WTC11 (cell line): Measurements from ENCODE around the gene SYTL2. TPM values are rescaled to one million over a fixed set of nuclear protein-coding genes. Genes with fewer than 3 reads are reported as not detected.

Experiments
- ATAC-seq: fragments of 200-7000 bp; cut with Tn5 transposase; 2 replicates; pipeline ENCODE4 v1.10.0; 2021; ENCODE audit warnings: mild to moderate bottlenecking, moderate library complexity
- CTCF ChIA-PET: fragments of 300-600 bp; sonication (Branson Sonifier 250); formaldehyde crosslinking; loops from one replicate; lab custom pipeline; 2021; ENCODE audit warnings: antibody characterized with exemption; lab: Charles Lee
- POLR2A ChIA-PET: fragments of 350-600 bp; sonication (Branson Sonifier 250); formaldehyde crosslinking; loops from one replicate; lab custom pipeline; 2021; ENCODE audit warnings: antibody characterized with exemption; lab: Charles Lee
- DNase-seq: peaks from one replicate; pipeline ENCODE4 v3.0.0; 2021; ENCODE audit warnings: low spot score
- H3K27ac Mint-ChIP-seq: 2 replicates; pipeline ENCODE4 v1.8.0; 2021; ENCODE audit warnings: mixed read lengths
- H3K27me3 Mint-ChIP-seq: 2 replicates; pipeline ENCODE4 v1.8.0; 2021; ENCODE audit warnings: low read depth, mild to moderate bottlenecking, moderate library complexity, mixed read lengths
- H3K36me3 Mint-ChIP-seq: 2 replicates; pipeline ENCODE4 v1.8.0; 2021; ENCODE audit warnings: mixed read lengths
- H3K4me1 Mint-ChIP-seq: 2 replicates; pipeline ENCODE4 v1.8.0; 2022; ENCODE audit warnings: mixed read lengths
- H3K4me3 Mint-ChIP-seq: 2 replicates; pipeline ENCODE4 v1.8.0; 2021; ENCODE audit warnings: mild to moderate bottlenecking, moderate library complexity, mixed read lengths
- H3K9me3 Mint-ChIP-seq: 2 replicates; pipeline ENCODE4 v1.8.0; 2021; ENCODE audit warnings: mixed read lengths
- AFF4 ChIP-seq: sonication (generic); formaldehyde crosslinking; IDR thresholded peaks from 2 replicates; pipeline ENCODE4 v1.8.1; 2023; ENCODE audit warnings: mild to moderate bottlenecking, missing genetic modification reagents, borderline replicate concordance
- CBFB ChIP-seq: sonication (generic); formaldehyde crosslinking; IDR thresholded peaks from 2 replicates; pipeline ENCODE4 v1.8.1; 2022; ENCODE audit warnings: mild to moderate bottlenecking, low read depth, missing genetic modification reagents
- CREM ChIP-seq: sonication (generic); formaldehyde crosslinking; IDR thresholded peaks from 2 replicates; pipeline ENCODE4 v1.8.1; 2022; ENCODE audit warnings: mild to moderate bottlenecking, missing genetic modification reagents, moderate library complexity
- CTCF ChIP-seq: fragments of 200-600 bp; IDR thresholded peaks from 2 replicates; pipeline ENCODE4 v1.8.0; 2022; ENCODE audit warnings: antibody characterized with exemption
- ELF4 ChIP-seq: sonication (generic); formaldehyde crosslinking; IDR thresholded peaks from 2 replicates; pipeline ENCODE4 v1.8.1; 2022; ENCODE audit warnings: low read depth, mild to moderate bottlenecking, moderate library complexity, missing genetic modification reagents
- FOXJ3 ChIP-seq: sonication (generic); formaldehyde crosslinking; IDR thresholded peaks from 2 replicates; pipeline ENCODE4 v1.9.0; 2021; ENCODE audit warnings: missing genetic modification reagents, mild to moderate bottlenecking, borderline replicate concordance
- GTF2I ChIP-seq: fragments of 250-450 bp; sonication (Bioruptor Pico); conservative IDR thresholded peaks from 2 replicates; pipeline ENCODE4 v1.4.0; 2021; ENCODE audit warnings: mild to moderate bottlenecking
- JAZF1 ChIP-seq: fragments of 250-450 bp; sonication (Bioruptor Pico); IDR thresholded peaks from 2 replicates; pipeline ENCODE4 v1.9.0; 2021; ENCODE audit warnings: moderate library complexity, mild to moderate bottlenecking, inconsistent platforms
- JUN ChIP-seq: sonication (generic); formaldehyde crosslinking; IDR thresholded peaks from 2 replicates; pipeline ENCODE4 v1.8.0; 2023; ENCODE audit warnings: mild to moderate bottlenecking, missing genetic modification reagents
- KAT7 ChIP-seq: sonication (generic); formaldehyde crosslinking; IDR thresholded peaks from 2 replicates; pipeline ENCODE4 v1.8.1; 2023; ENCODE audit warnings: missing genetic modification reagents, mild to moderate bottlenecking, borderline replicate concordance
- NFYB ChIP-seq: sonication (generic); formaldehyde crosslinking; conservative IDR thresholded peaks from 2 replicates; pipeline ENCODE4 v1.8.0; 2022; ENCODE audit warnings: low read depth, missing genetic modification reagents
- NR1H2 ChIP-seq: sonication (generic); formaldehyde crosslinking; IDR thresholded peaks from 2 replicates; pipeline ENCODE4 v1.9.0; 2021; ENCODE audit warnings: mild to moderate bottlenecking, moderate library complexity, missing genetic modification reagents
- NR2C2 ChIP-seq: sonication (generic); formaldehyde crosslinking; IDR thresholded peaks from 2 replicates; pipeline ENCODE4 v1.8.0; 2022; ENCODE audit warnings: mild to moderate bottlenecking, missing genetic modification reagents
- OVOL2 ChIP-seq: fragments of 250-450 bp; sonication (Bioruptor Pico); IDR thresholded peaks from 2 replicates; pipeline ENCODE4 v1.9.0; 2021; ENCODE audit warnings: mild to moderate bottlenecking, borderline replicate concordance
- PRDM15 ChIP-seq: sonication (generic); formaldehyde crosslinking; IDR thresholded peaks from 2 replicates; pipeline ENCODE4 v1.8.0; 2022; ENCODE audit warnings: missing genetic modification reagents
- PREB ChIP-seq: sonication (generic); formaldehyde crosslinking; IDR thresholded peaks from 2 replicates; pipeline ENCODE4 v1.8.1; 2022; ENCODE audit warnings: mild to moderate bottlenecking, missing genetic modification reagents, moderate library complexity, borderline replicate concordance
- PRRX2 ChIP-seq: fragments of 250-450 bp; sonication (Bioruptor Pico); IDR thresholded peaks from 2 replicates; pipeline ENCODE4 v1.8.0; 2021; ENCODE audit warnings: mild to moderate bottlenecking
- ZMAT4 ChIP-seq: fragments of 250-450 bp; sonication (Bioruptor Pico); IDR thresholded peaks from 2 replicates; pipeline ENCODE4 v1.9.0; 2021; ENCODE audit warnings: mild to moderate bottlenecking
- ZNF138 ChIP-seq: sonication (generic); formaldehyde crosslinking; conservative IDR thresholded peaks from 2 replicates; pipeline ENCODE4 v1.8.1; 2022; ENCODE audit warnings: mild to moderate bottlenecking, moderate library complexity, missing genetic modification reagents
- ZNF219 ChIP-seq: sonication (generic); formaldehyde crosslinking; IDR thresholded peaks from 2 replicates; pipeline ENCODE4 v1.8.0; 2023; ENCODE audit warnings: missing genetic modification reagents, mild to moderate bottlenecking, borderline replicate concordance
- ZNF232 ChIP-seq: sonication (generic); formaldehyde crosslinking; IDR thresholded peaks from 2 replicates; pipeline ENCODE4 v1.8.0; 2022; ENCODE audit warnings: mild to moderate bottlenecking, missing genetic modification reagents
- total RNA-seq: library from RNA; stranded (reverse); gene quantifications from 3 replicates; pipeline ENCODE4 v1.2.3, GENCODE V29; 2021

SYTL2 gene
- total RNA-seq, 1 experiment from 2014 or later = 7.1 TPM

GRCh38 chr11:85682330-85683305, 128.3 kb downstream of the SYTL2 start:
- ATAC-seq (no peak), DNase-seq (no peak)
- Mint-ChIP-seq H3K4me3 (no peak overlapping the region), H3K27me3 (peaks cover 9% of the 10 kb centered on the region; the same call in 1 of the 2 replicates), H3K27ac (no peak overlapping the region), H3K9me3 (no peaks in the 10 kb centered on the region), H3K36me3 (no peaks in the 10 kb centered on the region), H3K4me1 (peaks cover 11% of the 10 kb centered on the region)
- POLR2A ChIA-PET = no interaction called here
- CTCF ChIA-PET = no interaction called here
- TF ChIP-seq CBFB (CRISPR knock-in tag) (no peak), NFYB (CRISPR knock-in tag) (no peak), KAT7 (no peak), CREM (CRISPR knock-in tag) (no peak), CTCF (no peak), FOXJ3 (CRISPR knock-in tag) (no peak), PRDM15 (CRISPR knock-in tag) (no peak), ZNF138 (CRISPR knock-in tag) (no peak), JAZF1 (no peak)

- Mint-ChIP-seq H3K4me1 (peaks cover 11% of the 10 kb centered on the region), H3K36me3 (no peaks in the 10 kb centered on the region), H3K27ac (no peak overlapping the region), H3K9me3 (no peaks in the 10 kb centered on the region), H3K27me3 (peaks cover 9% of the 10 kb centered on the region; the same call in 1 of the 2 replicates), H3K4me3 (no peak overlapping the region)
- ChIA-PET CTCF (interaction anchor here (0.6 to 1.0 kb wide), 3 partner anchors 12 to 175 kb away, joined by 3 to 4 read pairs (median 3); partner anchors contain the start of gene CCDC83), POLR2A (interaction anchor here (0.9 kb wide), 1 partner anchor 11 kb away, joined by 3 read pairs; no protein-coding TSS in a partner anchor)
- no peak for DNase-seq
- peak; percentile 85 for ATAC-seq
- no peak for TF ChIP-seq PRRX2 (CRISPR knock-in tag)
- no peak for TF ChIP-seq ZNF232 (CRISPR knock-in tag)
- TF ChIP-seq AFF4 (CRISPR knock-in tag) = no peak
- TF ChIP-seq CTCF = no peak
- TF ChIP-seq PREB (CRISPR knock-in tag) = no peak
- TF ChIP-seq OVOL2 (CRISPR knock-in tag) = no peak
- TF ChIP-seq ZNF219 (CRISPR knock-in tag) = no peak
- no peak for TF ChIP-seq ELF4 (CRISPR knock-in tag)
- TF ChIP-seq ZMAT4 (CRISPR knock-in tag) = no peak
- TF ChIP-seq GTF2I = no peak
- no peak for TF ChIP-seq NR2C2
- TF ChIP-seq JUN (CRISPR knock-in tag) = no peak
- no peak for TF ChIP-seq NR1H2
Observed at GRCh38 chr11:85680897-85681296, 130.0 kb downstream of the SYTL2 start.
